Measurements from ENCODE around the gene MTMR1.

- no peak for TF ChIP-seq CTCF (IDR thresholded peaks at IDR 0.05; ENCODE audit: poor library complexity)
- TF ChIP-seq EZH2phosphoT487 (IDR thresholded peaks at IDR 0.05; ENCODE audit: low read depth, severe bottlenecking, unreplicated experiment): no peak
- no peak for TF ChIP-seq EZH2 (IDR thresholded peaks at IDR 0.05; ENCODE audit: borderline replicate concordance)
Observed at GRCh38 chrX:150762258-150763165, 69.3 kb downstream of the MTMR1 start.
